Endothelial cell of umbilical vein (primary cell): Measurements from ENCODE around the gene N4BP3. TPM values are rescaled to one million over a fixed set of nuclear protein-coding genes. Genes with fewer than 3 reads are reported as not detected.

Source experiments
- BruUV-seq: library from RNA; stranded (reverse); fragments of 400-500 nt; replicated peaks from 2 replicates; lab custom pipeline; 2021; lab: Mats Ljungman, UMichigan
- CTCF ChIA-PET: fragments of 300-600, 350-600 bp; sonication (Branson Sonifier 250); formaldehyde crosslinking; loops from one replicate; lab custom pipeline; 2021; ENCODE audit warnings: antibody characterized with exemption, inconsistent platforms; lab: Charles Lee
- POLR2A ChIA-PET: fragments of 300-600, 350-600 bp; sonication (Branson Sonifier 250); formaldehyde crosslinking; loops from one replicate; lab custom pipeline; 2021; ENCODE audit warnings: antibody characterized with exemption, inconsistent platforms; lab: Charles Lee
- DNase-seq: peaks from one replicate; pipeline ENCODE4 v3.0.0-alpha.2; 2011; ENCODE audit warnings: low read depth, low spot score
- FAIRE-seq: peaks from 2 replicates; lab custom pipeline; 2011; peaks lifted over from hg19 to GRCh38; lab: Jason Lieb, UNC
- H2AFZ ChIP-seq: 2 replicates; pipeline ENCODE4 v1.6.0; 2012; ENCODE audit warnings: low read depth, low read length, control low read depth, inconsistent platforms
- H3K27ac ChIP-seq: 2 replicates; pipeline ENCODE4 v1.5.1; 2011; ENCODE audit warnings: low read depth, mild to moderate bottlenecking, control low read depth, low read length, moderate library complexity; ENCODE audit not compliant: insufficient read depth
- H3K27me3 ChIP-seq, 2 experiments: 2 replicates each; pipeline versions ENCODE4 v1.6.0 to v1.6.1; 2011; ENCODE audit warnings: low read length in 2 of 2, mixed read lengths in 1 of 2; ENCODE audit not compliant: control insufficient read depth in 2 of 2, insufficient read depth in 2 of 2
- H3K36me3 ChIP-seq, 2 experiments: 2 replicates in 1 of 2; 3 replicates in 1 of 2; pipeline ENCODE4 v1.5.1; 2011; ENCODE audit warnings: low read length in 2 of 2, mild to moderate bottlenecking in 1 of 2, moderate library complexity in 1 of 2; ENCODE audit not compliant: control insufficient read depth in 2 of 2, insufficient read depth in 2 of 2; ENCODE audit errors: extremely low read depth in 1 of 2
- H3K4me1 ChIP-seq: 3 replicates; pipeline ENCODE4 v1.5.1; 2011; ENCODE audit warnings: mild to moderate bottlenecking, low read length; ENCODE audit not compliant: control insufficient read depth, insufficient read depth; ENCODE audit errors: extremely low read depth
- H3K4me2 ChIP-seq: 2 replicates; pipeline ENCODE4 v1.6.1; 2011; ENCODE audit warnings: low read length, control low read depth, mixed read lengths; ENCODE audit not compliant: insufficient read depth
- H3K4me3 ChIP-seq, 3 experiments: fragments of 200-600 bp in 1 of 3; sonication (generic), shearing (Covaris generic) in 1 of 3; replicated peaks in 1 of 3; 2 replicates each; pipeline ENCODE4 v1.5.1; 2011 to 2016; ENCODE audit warnings: control low read depth in 3 of 3, low read length in 3 of 3, mild to moderate bottlenecking in 2 of 3, inconsistent platforms in 1 of 3, low read depth in 1 of 3, moderate library complexity in 1 of 3; ENCODE audit not compliant: insufficient read depth in 1 of 3
- H3K79me2 ChIP-seq: 2 replicates; pipeline ENCODE4 v1.6.0; 2012; ENCODE audit warnings: low read length, inconsistent platforms; ENCODE audit not compliant: control insufficient read depth, insufficient read depth
- H3K9ac ChIP-seq: replicated peaks from 2 replicates; pipeline ENCODE3; 2011; ENCODE audit warnings: low read length, control low read depth; ENCODE audit not compliant: insufficient read depth; ENCODE audit errors: extremely low read depth
- H3K9me1 ChIP-seq: replicated peaks from 3 replicates; pipeline ENCODE4 v1.6.0; 2011; ENCODE audit warnings: mild to moderate bottlenecking, low read length; ENCODE audit not compliant: control insufficient read depth, insufficient read depth; ENCODE audit errors: extremely low read depth
- H3K9me3 ChIP-seq: replicated peaks from 2 replicates; pipeline ENCODE4 v1.5.1; 2012; ENCODE audit warnings: low read length, inconsistent platforms; ENCODE audit not compliant: control insufficient read depth, insufficient read depth
- H4K20me1 ChIP-seq: replicated peaks from 2 replicates; pipeline ENCODE3; 2011; ENCODE audit warnings: mild to moderate bottlenecking, low read length; ENCODE audit not compliant: control insufficient read depth, insufficient read depth; ENCODE audit errors: extremely low read depth
- CTCF ChIP-seq, 2 donors: IDR thresholded peaks; 1 replicate in 1 of 2; 2 replicates in 1 of 2; pipeline ENCODE4 v1.5.1; 2011; ENCODE audit warnings: low read length in 2 of 2, mild to moderate bottlenecking in 2 of 2, moderate library complexity in 2 of 2, control low read depth in 1 of 2, inconsistent platforms in 1 of 2, low read depth in 1 of 2; ENCODE audit not compliant: insufficient read depth in 1 of 2; ENCODE audit errors: extremely low read depth in 1 of 2
- EZH2 ChIP-seq: IDR thresholded peaks from 2 replicates; pipeline ENCODE4 v1.6.1; 2012; ENCODE audit warnings: borderline replicate concordance, low read depth, mild to moderate bottlenecking, moderate library complexity, low read length, inconsistent platforms; ENCODE audit not compliant: severe bottlenecking
- FOS ChIP-seq: IDR thresholded peaks from 2 replicates; pipeline ENCODE4 v1.6.1; 2011; ENCODE audit warnings: mild to moderate bottlenecking, low read length, moderate library complexity, borderline replicate concordance; ENCODE audit not compliant: insufficient read depth
- GATA2 ChIP-seq: IDR thresholded peaks from 2 replicates; pipeline ENCODE4 v1.7.0; 2011; ENCODE audit warnings: low read depth, mild to moderate bottlenecking, moderate library complexity, mixed read lengths, low read length; ENCODE audit not compliant: insufficient read length, insufficient read depth
- JUN ChIP-seq: IDR thresholded peaks from 2 replicates; pipeline ENCODE4 v1.6.1; 2011; ENCODE audit warnings: borderline replicate concordance, low read depth; ENCODE audit not compliant: insufficient read length, insufficient read depth
- MYC ChIP-seq: IDR thresholded peaks from one replicate; pipeline ENCODE4 v1.6.1; 2011; ENCODE audit warnings: mild to moderate bottlenecking, low read depth, low read length
- POLR2A ChIP-seq: IDR thresholded peaks from 2 replicates; pipeline ENCODE4 v1.6.1; 2012; ENCODE audit warnings: low read depth, mild to moderate bottlenecking, control low read depth, low read length
- POLR2AphosphoS5 ChIP-seq: IDR thresholded peaks from 2 replicates; pipeline ENCODE4 v1.6.1; 2012; ENCODE audit warnings: low read depth, mild to moderate bottlenecking, control low read depth, low read length, moderate library complexity; ENCODE audit not compliant: insufficient read depth
- dilution Hi-C: fragments of 300-500 bp; cut with MboI; formaldehyde crosslinking; loops from one replicate; pipeline ENCODE4 v1.15.0; 2019; ENCODE audit warnings: low sequenced_read_pairs; ENCODE audit not compliant: extremely low pct_ligation_motif_present
- intact Hi-C: fragments of 100-400 bp; cut with micrococcal nuclease; formaldehyde crosslinking; loops from one replicate; pipeline ENCODE4 v1.10.0; 2022
- polyA plus RNA-seq, 4 experiments: library from polyadenylated mRNA; depleted of rRNA in 3 of 4; stranded (reverse) in 3 of 4; unstranded in 1 of 4; fragments of >200 nt; gene quantifications; 2 replicates each; pipeline versions ENCODE4 v1.2.1 to v1.2.3, GENCODE V29; 2011 to 2012; ENCODE audit warnings: missing spikeins in 1 of 4
- total RNA-seq: library from RNA; stranded (reverse); gene quantifications from 2 replicates; pipeline ENCODE4 v1.2.3, GENCODE V29; 2021
- TF ChIP-seq, protein P1 (sequence below): IDR thresholded peaks from 2 replicates; pipeline ENCODE4 v1.6.1; 2011; ENCODE audit not compliant: insufficient read depth, insufficient read length

Gene N4BP3
- total and polyA plus RNA-seq, 2 donors (not counting 3 experiments of a cell fraction or from before 2014, with no cell fraction given) = 11.8 to 38.2 TPM

DNA sequence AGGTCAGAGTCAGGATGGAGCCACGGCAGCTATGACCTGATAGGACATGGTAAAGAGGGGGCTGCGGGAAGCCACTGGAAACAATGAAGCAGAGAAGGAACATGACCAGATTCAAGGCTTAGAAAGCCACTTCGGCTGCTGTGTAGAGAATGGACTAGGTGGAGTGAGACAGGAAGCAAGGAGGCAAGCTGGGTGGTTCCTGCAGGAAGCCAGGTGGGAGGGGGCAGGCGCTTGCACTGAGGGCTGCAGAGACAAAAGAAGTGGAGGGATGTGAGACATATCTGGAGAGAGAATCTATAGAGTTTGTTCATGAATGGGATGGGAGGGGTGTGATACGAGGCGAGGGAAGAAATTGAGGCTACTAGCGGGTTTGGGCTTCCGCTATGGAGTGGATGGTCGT lies 19.0 kb upstream of the N4BP3 start:
- no peaks in the 10 kb centered on the region for H3K79me2 ChIP-seq
- H3K9me3 ChIP-seq = no peaks in the 10 kb centered on the region
- dilution Hi-C loops (no loop called here), intact Hi-C loops (no loop called here)
- H3K27ac ChIP-seq = no peak overlapping the region
- H3K27me3 ChIP-seq = no peaks in the 10 kb centered on the region
- H3K9me1 ChIP-seq = no peaks in the 10 kb centered on the region
- ChIA-PET POLR2A (no interaction called here), CTCF (no interaction called here)
- no TSS peak for BruUV-seq
- H3K4me1 ChIP-seq = no peaks in the 10 kb centered on the region
- no peak overlapping the region for H3K4me3 ChIP-seq
- no peak overlapping the region for H2AFZ ChIP-seq
- TF ChIP-seq FOS = no peak
- TF ChIP-seq POLR2AphosphoS5 = no peak
- TF ChIP-seq EZH2 = no peak
- no peak for TF ChIP-seq CTCF (IDR thresholded peaks at IDR 0.05; ENCODE audit: extremely low read depth in 1 of 2, insufficient read depth in 1 of 2, low read depth in 1 of 2, low read length in 2 of 2)
- no peak for TF ChIP-seq POLR2A
- FAIRE-seq (no peak), DNase-seq (no peak)
- H3K36me3 ChIP-seq = no peaks in the 10 kb centered on the region
- H3K9ac ChIP-seq = no peak overlapping the region
- H3K4me2 ChIP-seq = no peak overlapping the region
- H4K20me1 ChIP-seq = no peaks in the 10 kb centered on the region

DNA sequence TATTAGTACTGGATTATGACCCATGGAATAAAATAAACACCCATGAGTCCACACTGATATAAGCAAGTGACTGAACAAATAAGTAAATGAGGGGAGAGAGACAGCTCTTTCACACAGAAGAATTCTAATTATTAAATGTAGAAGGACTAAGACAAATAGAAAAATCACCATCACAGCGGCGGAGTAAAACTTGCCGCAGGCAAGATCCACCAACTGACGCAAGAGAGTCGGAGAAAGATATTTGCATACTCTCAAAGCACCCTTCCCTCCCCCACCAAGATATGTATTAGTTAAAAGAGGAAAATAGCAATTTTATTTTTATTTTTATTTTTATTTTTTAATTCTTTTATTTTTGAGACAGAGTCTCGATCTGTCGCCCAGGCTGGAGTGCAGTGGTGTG lies 14.6 kb upstream of the N4BP3 start:
- no TSS peak for BruUV-seq
- H3K9me3 ChIP-seq = no peaks in the 10 kb centered on the region
- no peaks in the 10 kb centered on the region for H3K36me3 ChIP-seq
- H3K4me2 ChIP-seq = no peak overlapping the region
- intact Hi-C loops (no loop called here), dilution Hi-C loops (no loop called here)
- H4K20me1 ChIP-seq = no peaks in the 10 kb centered on the region
- no peak overlapping the region for H3K4me3 ChIP-seq
- H3K79me2 ChIP-seq = no peaks in the 10 kb centered on the region
- no peak overlapping the region for H3K27ac ChIP-seq
- POLR2A ChIA-PET = no interaction called here
- no peaks in the 10 kb centered on the region for H3K4me1 ChIP-seq
- H3K9ac ChIP-seq = no peak overlapping the region
- no peaks in the 10 kb centered on the region for H3K27me3 ChIP-seq
- no peak for FAIRE-seq
- DNase-seq = no peak
- no peaks in the 10 kb centered on the region for H3K9me1 ChIP-seq
- CTCF ChIA-PET = interaction anchor here (1.7 kb wide), 1 partner anchor 23 kb away, joined by 6 read pairs; no protein-coding TSS in a partner anchor
- no peak for TF ChIP-seq EZH2
- no peak for TF ChIP-seq FOS
- TF ChIP-seq GATA2 = no peak
- TF ChIP-seq JUN = no peak
- no peak for TF ChIP-seq POLR2A
- TF ChIP-seq, protein P1, sequence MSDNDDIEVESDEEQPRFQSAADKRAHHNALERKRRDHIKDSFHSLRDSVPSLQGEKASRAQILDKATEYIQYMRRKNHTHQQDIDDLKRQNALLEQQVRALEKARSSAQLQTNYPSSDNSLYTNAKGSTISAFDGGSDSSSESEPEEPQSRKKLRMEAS = no peak
- TF ChIP-seq MYC = no peak
- no peak for TF ChIP-seq POLR2AphosphoS5
- no peak for TF ChIP-seq CTCF (IDR thresholded peaks at IDR 0.05; ENCODE audit: extremely low read depth in 1 of 2, insufficient read depth in 1 of 2, low read depth in 1 of 2, low read length in 2 of 2)
- H2AFZ ChIP-seq = no peak overlapping the region
